K562 (cell line): ENCODE measurements around the gene RUNX1. TPM values are rescaled to one million over a fixed set of nuclear protein-coding genes. Genes with fewer than 3 reads are reported as not detected.

Source experiments
- ATAC-seq: fragments of 200-7000 bp; cut with Tn5 transposase; 3 replicates; pipeline ENCODE4 v1.9.1; 2020; ENCODE audit warnings: moderate library complexity
- BruUV-seq: library from RNA; stranded (reverse); fragments of 400-500 nt; replicated peaks from 2 replicates; lab custom pipeline; 2021; lab: Mats Ljungman, UMichigan
- CTCF ChIA-PET: fragments of 300-600 bp; formaldehyde crosslinking; extraction: SDS; loops from one replicate; lab custom pipeline; 2021; ENCODE audit warnings: low intra/inter-chr PET ratio; lab: Yijun Ruan, JAX
- POLR2A ChIA-PET: fragments of 300-600, 350-650 bp; sonication (Branson Sonifier 250); formaldehyde crosslinking; extraction: SDS; loops from one replicate; lab custom pipeline; 2021; ENCODE audit warnings: antibody characterized with exemption, inconsistent platforms; lab: Yijun Ruan, JAX
- DNase-seq, 4 experiments: peaks; one replicate each; pipeline versions ENCODE4 v3.0.0 to v3.0.0-alpha.2; 2011 to 2018; ENCODE audit warnings: low spot score in 3 of 4, mixed read lengths in 3 of 4; ENCODE audit errors: extremely low read depth in 1 of 4
- FAIRE-seq: peaks from 2 replicates; lab custom pipeline; 2011; peaks lifted over from hg19 to GRCh38; lab: Jason Lieb, UNC
- H2AFZ ChIP-seq: 2 replicates; pipeline ENCODE4 v1.6.0; 2011; ENCODE audit warnings: low read depth, low read length, control low read depth, inconsistent platforms
- H3K27ac ChIP-seq: fragments of 200-600 bp; 3 replicates; pipeline ENCODE4 v1.8.0; 2011; ENCODE audit warnings: low read depth, mild to moderate bottlenecking, control low read depth, inconsistent platforms, low read length, moderate library complexity, mixed read lengths; ENCODE audit errors: extremely low read depth
- H3K27me3 ChIP-seq, 2 experiments: fragments of 300-600 bp in 1 of 2; 2 replicates in 1 of 2; 3 replicates in 1 of 2; pipeline versions ENCODE4 v1.6.0 to v1.8.0; 2011; ENCODE audit warnings: inconsistent platforms in 2 of 2, low read length in 2 of 2, mild to moderate bottlenecking in 1 of 2, mixed read lengths in 1 of 2, moderate library complexity in 1 of 2; ENCODE audit not compliant: control insufficient read depth in 2 of 2, insufficient read depth in 2 of 2
- H3K36me3 ChIP-seq: fragments of 300-600 bp; 3 replicates; pipeline ENCODE4 v1.8.0; 2011; ENCODE audit warnings: mild to moderate bottlenecking, low read length, inconsistent platforms; ENCODE audit not compliant: control insufficient read depth, insufficient read depth
- H3K4me1 ChIP-seq, 2 experiments: fragments of 200-600 bp in 1 of 2; replicated peaks in 1 of 2; 2 replicates in 1 of 2; 3 replicates in 1 of 2; pipeline versions ENCODE4 v1.5.1 to v1.8.0; 2011; ENCODE audit warnings: inconsistent platforms in 2 of 2, low read length in 2 of 2, mild to moderate bottlenecking in 1 of 2, mixed read lengths in 1 of 2, moderate library complexity in 1 of 2; ENCODE audit not compliant: control insufficient read depth in 2 of 2, insufficient read depth in 2 of 2
- H3K4me2 ChIP-seq: 2 replicates; pipeline ENCODE4 v1.6.1; 2011; ENCODE audit warnings: low read length, control low read depth, inconsistent platforms, mixed read lengths; ENCODE audit not compliant: insufficient read depth
- H3K4me3 ChIP-seq: fragments of 200-600 bp; sonication (generic), shearing (Covaris generic); 2 replicates; pipeline ENCODE4 v1.5.1; 2016; ENCODE audit warnings: control low read depth, inconsistent platforms
- H3K79me2 ChIP-seq: fragments of 200-600 bp; 3 replicates; pipeline ENCODE4 v1.8.0; 2011; ENCODE audit warnings: low read length, inconsistent platforms; ENCODE audit not compliant: control insufficient read depth, insufficient read depth
- H3K9ac ChIP-seq, 2 experiments: 2 replicates each; pipeline versions ENCODE4 v1.6.0 to v1.6.1; 2011; ENCODE audit warnings: low read depth in 2 of 2, low read length in 2 of 2, control low read depth in 1 of 2, inconsistent platforms in 1 of 2, mild to moderate bottlenecking in 1 of 2, mixed read lengths in 1 of 2; ENCODE audit not compliant: insufficient read depth in 1 of 2
- H3K9me1 ChIP-seq: one replicate; pipeline ENCODE4 v1.6.0; 2011; ENCODE audit warnings: inconsistent platforms, mild to moderate bottlenecking, low read length, moderate library complexity; ENCODE audit not compliant: control insufficient read depth, insufficient read depth
- H3K9me3 ChIP-seq: replicated peaks from 2 replicates; pipeline ENCODE4 v1.5.1; 2011; ENCODE audit warnings: low read depth, low read length, inconsistent platforms; ENCODE audit not compliant: control insufficient read depth, insufficient read depth
- H4K20me1 ChIP-seq: replicated peaks from 2 replicates; pipeline ENCODE4 v1.6.1; 2011; ENCODE audit warnings: low read length, inconsistent platforms, mixed read lengths; ENCODE audit not compliant: control insufficient read depth, insufficient read depth
- CBX2 ChIP-seq: fragments of 200-600 bp; sonication (generic); IDR thresholded peaks from one replicate; pipeline ENCODE4 v1.6.1; 2012; ENCODE audit warnings: mild to moderate bottlenecking, low read length, inconsistent platforms; ENCODE audit not compliant: insufficient read depth, poor library complexity, severe bottlenecking
- CHD1 ChIP-seq: fragments of 200-600 bp; sonication (generic); IDR thresholded peaks from one replicate; pipeline ENCODE4 v1.6.1; 2012; ENCODE audit warnings: mild to moderate bottlenecking, moderate library complexity, low read length, inconsistent platforms
- ELF2 ChIP-seq: fragments of 250-450 bp; sonication (Bioruptor Pico); IDR thresholded peaks from 2 replicates; pipeline ENCODE4 v1.5.0; 2021; ENCODE audit warnings: mild to moderate bottlenecking
- EWSR1 ChIP-seq: fragments of 450-650 bp; IDR thresholded peaks from 2 replicates; pipeline ENCODE4 v1.6.1; 2018; ENCODE audit warnings: borderline replicate concordance, mild to moderate bottlenecking, low read depth, moderate library complexity; ENCODE audit not compliant: partially characterized antibody
- IFI16 ChIP-seq: fragments of 250-450 bp; sonication (Bioruptor Pico); IDR thresholded peaks from 2 replicates; pipeline ENCODE4 v2.1.2; 2022; ENCODE audit warnings: mild to moderate bottlenecking, inconsistent platforms
- MEF2D ChIP-seq: conservative IDR thresholded peaks from 2 replicates; pipeline ENCODE4 v1.6.1; 2016; ENCODE audit warnings: low read depth, missing genetic modification characterization, missing compliant biosample characterization
- NR2F6 ChIP-seq: fragments of 450-650 bp; formaldehyde crosslinking; IDR thresholded peaks from 2 replicates; pipeline ENCODE4 v1.4.0; 2020; ENCODE audit warnings: mild to moderate bottlenecking
- ZBTB1 ChIP-seq: sonication (generic); formaldehyde crosslinking; IDR thresholded peaks from 2 replicates; pipeline ENCODE4 v1.8.1; 2023; ENCODE audit warnings: missing genetic modification reagents, low read depth, mild to moderate bottlenecking, borderline replicate concordance
- ZC3H11A ChIP-seq: IDR thresholded peaks from 2 replicates; pipeline ENCODE4 v1.6.1; 2012; ENCODE audit warnings: low read depth, low read length, improper control_type of control experiment
- ZNF282 ChIP-seq: sonication (generic); formaldehyde crosslinking; IDR thresholded peaks from 2 replicates; pipeline ENCODE4 v1.8.1; 2023; ENCODE audit warnings: missing genetic modification reagents
- WGBS: fragments of 100-300 bp; shearing (Covaris generic); methylation state at CpG from one replicate; pipeline ENCODE4 v1.1.6; 2016; ENCODE audit warnings: low coverage, mixed read lengths; ENCODE audit not compliant: insufficient coverage; ENCODE audit errors: missing lambda C conversion rate; 5-methylcytosine and 5-hydroxymethylcytosine counted together
- in situ Hi-C: fragments of 300-500 bp; cut with MboI; formaldehyde crosslinking; loops from 4 replicates; pipeline ENCODE4 v1.15.0; 2018; ENCODE audit warnings: inconsistent platforms, mixed read lengths
- intact Hi-C: fragments of 100-400 bp; cut with micrococcal nuclease; formaldehyde crosslinking; loops from 2 replicates; pipeline ENCODE4 v1.14.2; 2022
- polyA plus RNA-seq, 8 experiments: library from polyadenylated mRNA; depleted of rRNA in 4 of 8; stranded (reverse) in 5 of 8; unstranded in 3 of 8; fragments of >200 nt; fragmentation: Nextera tagmentation in 2 of 8; fragmentation: Illumina TruSeq in 1 of 8; extraction: Ambion mirVana in 2 of 8; extraction: Trizol in 1 of 8; gene quantifications; 2 replicates each; pipeline versions ENCODE4 v1.2.1 to v1.2.3, GENCODE V29; 2011 to 2014; ENCODE audit warnings: inconsistent platforms in 1 of 8, missing spikeins in 1 of 8
- total RNA-seq, 7 experiments: library from RNA; depleted of rRNA in 6 of 7; stranded (reverse); fragments of >200 nt in 6 of 7; fragmentation: Illumina TruSeq in 2 of 7; extraction: Trizol in 2 of 7; gene quantifications; 2 replicates each; pipeline versions ENCODE4 v1.2.1 to v1.2.3, GENCODE V29; 2011 to 2021; ENCODE audit warnings: low replicate concordance in 1 of 7

Gene RUNX1
- total and polyA plus RNA-seq, 9 of the 15 experiments (the other 6 are each of a cell fraction or from before 2014, with no cell fraction given), result 2.2 to 68.6 (median 17.8) TPM

DNA sequence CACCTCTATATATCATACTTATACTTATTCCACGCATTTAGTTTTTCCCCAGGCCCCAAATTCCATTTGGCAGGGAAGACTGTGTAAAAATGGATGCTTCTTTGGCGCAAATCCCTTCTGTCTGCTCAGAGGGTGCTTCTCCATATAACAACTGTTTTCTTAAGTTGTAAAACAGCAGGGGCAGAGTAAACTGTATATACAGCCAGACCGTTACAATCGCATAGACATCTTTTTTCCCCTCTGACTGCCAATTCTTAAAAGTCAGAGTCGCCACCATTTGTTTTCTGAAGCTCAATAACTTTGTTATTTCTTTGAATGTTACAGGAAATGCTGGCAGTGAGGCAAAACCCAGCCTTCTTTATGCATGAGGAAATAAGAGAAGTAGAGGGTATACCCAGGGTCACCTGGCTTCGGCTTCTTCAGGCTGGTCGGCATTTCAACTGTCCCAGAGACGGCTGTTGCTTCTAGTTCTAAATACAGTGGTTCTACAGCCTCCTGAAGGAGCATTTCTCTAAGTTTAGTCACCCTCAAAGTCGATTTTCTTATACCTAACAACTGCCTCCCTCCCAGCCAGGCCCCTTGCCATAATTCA is 191.9 kb downstream of the RUNX1 start:
- Histone ChIP-seq H4K20me1 (no peaks in the 10 kb centered on the region), H2AFZ (no peak overlapping the region), H3K27me3 (no peaks in the 10 kb centered on the region), H3K9me3 (no peaks in the 10 kb centered on the region), H3K9me1 (no peaks in the 10 kb centered on the region), H3K36me3 (peaks cover 97% of the 10 kb centered on the region), H3K27ac (no peak overlapping the region), H3K4me3 (no peak overlapping the region), H3K4me2 (no peak overlapping the region), H3K79me2 (peaks cover 3% of the 10 kb centered on the region; the same call in 1 of the 3 replicates), H3K9ac (no peak overlapping the region), H3K4me1 (no peaks in the 10 kb centered on the region)
- DNase-seq, result no peak
- ChIA-PET CTCF (no interaction called here), POLR2A (interaction anchor here (1.3 to 2.3 kb wide), 3 partner anchors 9 to 28 kb away, joined by 3 to 7 read pairs (median 5); no protein-coding TSS in a partner anchor)
- in situ Hi-C loops (no loop called here), intact Hi-C loops (no loop called here)
- FAIRE-seq, result no peak
- no TSS peak for BruUV-seq
- ATAC-seq, result no peak
- 82% methylated on average over 9 of the region's 9 CpGs for WGBS
- TF ChIP-seq CHD1, result no peak
- no peak for TF ChIP-seq ZBTB1 (CRISPR knock-in tag)
- TF ChIP-seq CBX2, result no peak
- TF ChIP-seq ELF2 (CRISPR knock-in tag), result no peak
- no peak for TF ChIP-seq IFI16 (CRISPR knock-in tag)
- no peak for TF ChIP-seq MEF2D (tag)
- TF ChIP-seq ZNF282 (CRISPR knock-in tag), result no peak
- no peak for TF ChIP-seq EWSR1
- no peak for TF ChIP-seq NR2F6 (CRISPR knock-in tag)
- no peak for TF ChIP-seq ZC3H11A
